GM06990 (cell line): ENCODE measurements around the gene EPYC.
A peak's percentile ranks its signal among the peaks of the same experiment; 100 is the strongest.

Source experiments
- DNase-seq: peaks from one replicate; pipeline ENCODE4 v3.0.0-alpha.2; 2011; ENCODE audit not compliant: insufficient read length; ENCODE audit errors: extremely low read depth
- H3K27me3 ChIP-seq: replicated peaks from 2 replicates; pipeline ENCODE4 v1.6.0; 2011; ENCODE audit warnings: low read length; ENCODE audit not compliant: control insufficient read depth, insufficient read depth
- H3K36me3 ChIP-seq: 2 replicates; pipeline ENCODE4 v1.5.1; 2011; ENCODE audit warnings: low read length; ENCODE audit not compliant: control insufficient read depth, insufficient read depth
- H3K4me3 ChIP-seq: replicated peaks from 2 replicates; pipeline ENCODE4 v1.5.1; 2011; ENCODE audit warnings: low read depth, mild to moderate bottlenecking, control low read depth, low read length
- CTCF ChIP-seq: IDR thresholded peaks from 2 replicates; pipeline ENCODE4 v1.5.1; 2011; ENCODE audit warnings: low read length, control low read depth, mild to moderate bottlenecking, inconsistent platforms; ENCODE audit not compliant: insufficient read depth, poor library complexity, severe bottlenecking

The EPYC gene

GRCh38 chr12:91017511-91018263, 12.9 kb upstream of the EPYC start:
- H3K27me3 ChIP-seq: no peaks in the 10 kb centered on the region
- no peak for TF ChIP-seq CTCF
- no peak overlapping the region for H3K4me3 ChIP-seq
- H3K36me3 ChIP-seq: no peaks in the 10 kb centered on the region
- no peak for DNase-seq

GRCh38 chr12:91017043-91017442, 12.3 kb upstream of the EPYC start:
- no peak overlapping the region for H3K4me3 ChIP-seq
- no peak for TF ChIP-seq CTCF
- no peaks in the 10 kb centered on the region for H3K27me3 ChIP-seq
- no peaks in the 10 kb centered on the region for H3K36me3 ChIP-seq
- DNase-seq: no peak

- no peaks in the 10 kb centered on the region for H3K27me3 ChIP-seq
- H3K36me3 ChIP-seq: no peaks in the 10 kb centered on the region
- TF ChIP-seq CTCF: no peak
- DNase-seq: peak; percentile 40
- no peak overlapping the region for H3K4me3 ChIP-seq
Observed at GRCh38 chr12:91009319-91009950, 4.7 kb upstream of the EPYC start.

GRCh38 chr12:91007531-91008290, 2.9 kb upstream of the EPYC start:
- H3K4me3 ChIP-seq: no peak overlapping the region

GRCh38 chr12:91003737-91004136, 1.0 kb downstream of the EPYC start:
- TF ChIP-seq CTCF: no peak
- Histone ChIP-seq H3K36me3 (no peaks in the 10 kb centered on the region), H3K4me3 (no peak overlapping the region), H3K27me3 (no peaks in the 10 kb centered on the region)
- no peak for DNase-seq

More at GRCh38 chr12:91007531-91008290, 2.9 kb upstream of the EPYC start:
- Histone ChIP-seq H3K27me3 (no peaks in the 10 kb centered on the region), H3K36me3 (no peaks in the 10 kb centered on the region)
- TF ChIP-seq CTCF: no peak
- DNase-seq: peak; percentile 30
